HepG2 (cell line): ENCODE measurements around the gene PHKG1. TPM values are rescaled to one million over a fixed set of nuclear protein-coding genes. Genes with fewer than 3 reads are reported as not detected.

Experiments
- AGO1 ChIP-seq: fragments of 200-400 bp; formaldehyde crosslinking; IDR thresholded peaks from 2 replicates; pipeline ENCODE4 v1.6.1; 2017; ENCODE audit warnings: mild to moderate bottlenecking, low read depth, low read length, moderate library complexity; ENCODE audit not compliant: poor library complexity, severe bottlenecking
- ARID2 ChIP-seq: sonication (generic); formaldehyde crosslinking; IDR thresholded peaks from 2 replicates; pipeline ENCODE4 v1.8.1; 2022; ENCODE audit warnings: mild to moderate bottlenecking, missing genetic modification reagents, borderline replicate concordance
- CBX2 ChIP-seq, 2 experiments: fragments of 200-600 bp in 1 of 2; sonication (generic); formaldehyde crosslinking in 1 of 2; IDR thresholded peaks; 2 replicates each; pipeline versions ENCODE4 v1.7.0 to v1.8.1; 2018 to 2022; ENCODE audit warnings: low read depth in 2 of 2, low read length in 1 of 2, mild to moderate bottlenecking in 1 of 2, missing genetic modification reagents in 1 of 2
- MATR3 ChIP-seq: sonication (generic); formaldehyde crosslinking; IDR thresholded peaks from 2 replicates; pipeline ENCODE4 v1.4.0; 2020; ENCODE audit warnings: missing genetic modification reagents
- MXI1 ChIP-seq: IDR thresholded peaks from 3 replicates; pipeline ENCODE4 v1.6.1; 2012; ENCODE audit warnings: low read depth, low read length, inconsistent platforms, borderline replicate concordance
- NFKBIZ ChIP-seq: IDR thresholded peaks from 2 replicates; pipeline ENCODE4 v1.6.1; 2018; ENCODE audit warnings: missing genetic modification reagents, missing compliant biosample characterization
- NR2F1 ChIP-seq, 2 experiments: fragments of 450-650 bp in 1 of 2; formaldehyde crosslinking in 1 of 2; IDR thresholded peaks; 2 replicates each; pipeline versions ENCODE4 v1.5.0 to v1.6.1; 2016 to 2020; ENCODE audit warnings: mild to moderate bottlenecking in 1 of 2, missing compliant biosample characterization in 1 of 2, missing genetic modification reagents in 1 of 2, moderate library complexity in 1 of 2
- ZBTB3 ChIP-seq: sonication (generic); formaldehyde crosslinking; IDR thresholded peaks from 2 replicates; pipeline ENCODE4 v1.4.0; 2020; ENCODE audit warnings: low read depth, mild to moderate bottlenecking, moderate library complexity, missing genetic modification reagents, borderline replicate concordance
- ZNF432 ChIP-seq: sonication (generic); formaldehyde crosslinking; IDR thresholded peaks from 2 replicates; pipeline ENCODE4 v1.5.0; 2020; ENCODE audit warnings: missing genetic modification reagents, mild to moderate bottlenecking, borderline replicate concordance
- ZNF570 ChIP-seq: sonication (generic); formaldehyde crosslinking; IDR thresholded peaks from 2 replicates; pipeline ENCODE4 v1.4.0; 2020; ENCODE audit warnings: mild to moderate bottlenecking, missing genetic modification reagents, borderline replicate concordance
- ZNF660 ChIP-seq: sonication (generic); formaldehyde crosslinking; IDR thresholded peaks from 2 replicates; pipeline ENCODE4 v1.5.1; 2020; ENCODE audit warnings: mild to moderate bottlenecking, low read depth, missing genetic modification reagents, borderline replicate concordance
- ZNF879 ChIP-seq: sonication (generic); formaldehyde crosslinking; IDR thresholded peaks from 2 replicates; pipeline ENCODE4 v1.8.1; 2023; ENCODE audit warnings: missing genetic modification reagents
- polyA plus RNA-seq, 8 experiments: library from polyadenylated mRNA; depleted of rRNA in 3 of 8; stranded (reverse) in 7 of 8; unstranded in 1 of 8; fragments of >200 nt; fragmentation: Illumina TruSeq in 4 of 8; extraction: Trizol in 4 of 8; gene quantifications; 2 replicates each; pipeline versions ENCODE4 v1.2.1 to v1.2.3, GENCODE V29; 2011 to 2016; ENCODE audit warnings: low read depth in 4 of 8, missing spikeins in 1 of 8, mixed read lengths in 1 of 8; ENCODE audit not compliant: insufficient read depth in 1 of 8
- total RNA-seq, 5 experiments: library from RNA; depleted of rRNA; stranded (reverse); fragments of >200 nt; fragmentation: Illumina TruSeq; extraction: Trizol; gene quantifications; 2 replicates each; pipeline ENCODE4 v1.2.3, GENCODE V29; 2016; ENCODE audit warnings: low read depth in 1 of 5
- TF ChIP-seq, protein P1 (sequence below), 2 experiments: sonication (generic) in 1 of 2; formaldehyde crosslinking in 1 of 2; IDR thresholded peaks; 2 replicates each; pipeline versions ENCODE4 v1.6.1 to v1.9.0; 2014 to 2022; ENCODE audit warnings: antibody characterized with exemption in 1 of 2, borderline replicate concordance in 1 of 2, inconsistent platforms in 1 of 2, low read depth in 1 of 2, missing genetic modification reagents in 1 of 2
- TF ChIP-seq, protein P2 (sequence below): sonication (generic); formaldehyde crosslinking; IDR thresholded peaks from 2 replicates; pipeline ENCODE4 v1.4.0; 2020; ENCODE audit warnings: missing genetic modification reagents, borderline replicate concordance
- TF ChIP-seq, protein P3 (sequence below): sonication (generic); formaldehyde crosslinking; IDR thresholded peaks from 2 replicates; pipeline ENCODE4 v1.8.0; 2022; ENCODE audit warnings: missing genetic modification reagents, mild to moderate bottlenecking, borderline replicate concordance
- TF ChIP-seq, protein P4 (sequence below): sonication (generic); formaldehyde crosslinking; IDR thresholded peaks from 2 replicates; pipeline ENCODE4 v1.4.0; 2020; ENCODE audit warnings: mild to moderate bottlenecking, missing genetic modification reagents

Gene PHKG1
- total and polyA plus RNA-seq, 2 of the 13 experiments (the other 11 are each of a cell fraction or from before 2014, with no cell fraction given): 0.44 to 0.71 TPM

DNA sequence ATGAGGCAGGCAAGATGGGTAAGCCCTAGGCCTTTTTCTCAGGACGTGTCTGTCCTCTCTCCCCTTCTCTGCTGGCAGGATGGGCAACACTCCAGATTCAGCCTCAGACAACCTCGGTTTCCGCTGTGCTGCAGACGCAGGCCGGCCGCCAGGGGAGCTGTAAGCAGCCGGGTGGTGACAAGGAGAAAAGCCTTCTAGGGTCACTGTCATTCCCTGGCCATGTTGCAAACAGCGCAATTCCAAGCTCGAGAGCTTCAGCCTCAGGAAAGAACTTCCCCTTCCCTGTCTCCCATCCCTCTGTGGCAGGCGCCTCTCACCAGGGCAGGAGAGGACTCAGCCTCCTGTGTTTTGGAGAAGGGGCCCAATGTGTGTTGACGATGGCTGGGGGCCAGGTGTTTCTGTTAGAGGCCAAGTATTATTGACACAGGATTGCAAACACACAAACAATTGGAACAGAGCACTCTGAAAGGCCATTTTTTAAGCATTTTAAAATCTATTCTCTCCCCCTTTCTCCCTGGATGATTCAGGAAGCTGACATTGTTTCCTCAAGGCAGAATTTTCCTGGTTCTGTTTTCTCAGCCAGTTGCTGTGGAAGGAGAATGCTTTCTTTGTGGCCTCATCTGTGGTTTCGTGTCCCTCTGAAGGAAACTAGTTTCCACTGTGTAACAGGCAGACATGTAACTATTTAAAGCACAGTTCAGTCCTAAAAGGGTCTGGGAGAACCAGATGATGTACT is 13.1 kb downstream of the PHKG1 start (continued):
- no peak for TF ChIP-seq ZNF570
- TF ChIP-seq ARID2 (CRISPR knock-in tag): no peak
- TF ChIP-seq NFKBIZ: no peak
- TF ChIP-seq, protein P1, sequence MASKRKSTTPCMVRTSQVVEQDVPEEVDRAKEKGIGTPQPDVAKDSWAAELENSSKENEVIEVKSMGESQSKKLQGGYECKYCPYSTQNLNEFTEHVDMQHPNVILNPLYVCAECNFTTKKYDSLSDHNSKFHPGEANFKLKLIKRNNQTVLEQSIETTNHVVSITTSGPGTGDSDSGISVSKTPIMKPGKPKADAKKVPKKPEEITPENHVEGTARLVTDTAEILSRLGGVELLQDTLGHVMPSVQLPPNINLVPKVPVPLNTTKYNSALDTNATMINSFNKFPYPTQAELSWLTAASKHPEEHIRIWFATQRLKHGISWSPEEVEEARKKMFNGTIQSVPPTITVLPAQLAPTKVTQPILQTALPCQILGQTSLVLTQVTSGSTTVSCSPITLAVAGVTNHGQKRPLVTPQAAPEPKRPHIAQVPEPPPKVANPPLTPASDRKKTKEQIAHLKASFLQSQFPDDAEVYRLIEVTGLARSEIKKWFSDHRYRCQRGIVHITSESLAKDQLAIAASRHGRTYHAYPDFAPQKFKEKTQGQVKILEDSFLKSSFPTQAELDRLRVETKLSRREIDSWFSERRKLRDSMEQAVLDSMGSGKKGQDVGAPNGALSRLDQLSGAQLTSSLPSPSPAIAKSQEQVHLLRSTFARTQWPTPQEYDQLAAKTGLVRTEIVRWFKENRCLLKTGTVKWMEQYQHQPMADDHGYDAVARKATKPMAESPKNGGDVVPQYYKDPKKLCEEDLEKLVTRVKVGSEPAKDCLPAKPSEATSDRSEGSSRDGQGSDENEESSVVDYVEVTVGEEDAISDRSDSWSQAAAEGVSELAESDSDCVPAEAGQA (IDR thresholded peaks at IDR 0.05; ENCODE audit: low read depth): no peak
- TF ChIP-seq, protein P1 (CRISPR knock-in tag; IDR thresholded peaks at IDR 0.05; ENCODE audit: borderline replicate concordance): no peak
- no peak for TF ChIP-seq MXI1
- TF ChIP-seq ZNF660 (CRISPR knock-in tag): no peak
- TF ChIP-seq NR2F1 (CRISPR knock-in tag; IDR thresholded peaks at IDR 0.05): no peak
- TF ChIP-seq, protein P2, sequence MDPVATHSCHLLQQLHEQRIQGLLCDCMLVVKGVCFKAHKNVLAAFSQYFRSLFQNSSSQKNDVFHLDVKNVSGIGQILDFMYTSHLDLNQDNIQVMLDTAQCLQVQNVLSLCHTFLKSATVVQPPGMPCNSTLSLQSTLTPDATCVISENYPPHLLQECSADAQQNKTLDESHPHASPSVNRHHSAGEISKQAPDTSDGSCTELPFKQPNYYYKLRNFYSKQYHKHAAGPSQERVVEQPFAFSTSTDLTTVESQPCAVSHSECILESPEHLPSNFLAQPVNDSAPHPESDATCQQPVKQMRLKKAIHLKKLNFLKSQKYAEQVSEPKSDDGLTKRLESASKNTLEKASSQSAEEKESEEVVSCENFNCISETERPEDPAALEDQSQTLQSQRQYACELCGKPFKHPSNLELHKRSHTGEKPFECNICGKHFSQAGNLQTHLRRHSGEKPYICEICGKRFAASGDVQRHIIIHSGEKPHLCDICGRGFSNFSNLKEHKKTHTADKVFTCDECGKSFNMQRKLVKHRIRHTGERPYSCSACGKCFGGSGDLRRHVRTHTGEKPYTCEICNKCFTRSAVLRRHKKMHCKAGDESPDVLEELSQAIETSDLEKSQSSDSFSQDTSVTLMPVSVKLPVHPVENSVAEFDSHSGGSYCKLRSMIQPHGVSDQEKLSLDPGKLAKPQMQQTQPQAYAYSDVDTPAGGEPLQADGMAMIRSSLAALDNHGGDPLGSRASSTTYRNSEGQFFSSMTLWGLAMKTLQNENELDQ (CRISPR knock-in tag): no peak
- no peak for TF ChIP-seq CBX2 (IDR thresholded peaks at IDR 0.05; ENCODE audit: low read depth, low read length)
- no peak for TF ChIP-seq CBX2 (CRISPR knock-in tag; IDR thresholded peaks at IDR 0.05; ENCODE audit: low read depth)
- TF ChIP-seq, protein P3, sequence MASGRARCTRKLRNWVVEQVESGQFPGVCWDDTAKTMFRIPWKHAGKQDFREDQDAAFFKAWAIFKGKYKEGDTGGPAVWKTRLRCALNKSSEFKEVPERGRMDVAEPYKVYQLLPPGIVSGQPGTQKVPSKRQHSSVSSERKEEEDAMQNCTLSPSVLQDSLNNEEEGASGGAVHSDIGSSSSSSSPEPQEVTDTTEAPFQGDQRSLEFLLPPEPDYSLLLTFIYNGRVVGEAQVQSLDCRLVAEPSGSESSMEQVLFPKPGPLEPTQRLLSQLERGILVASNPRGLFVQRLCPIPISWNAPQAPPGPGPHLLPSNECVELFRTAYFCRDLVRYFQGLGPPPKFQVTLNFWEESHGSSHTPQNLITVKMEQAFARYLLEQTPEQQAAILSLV (CRISPR knock-in tag): no peak
- TF ChIP-seq, protein P4, sequence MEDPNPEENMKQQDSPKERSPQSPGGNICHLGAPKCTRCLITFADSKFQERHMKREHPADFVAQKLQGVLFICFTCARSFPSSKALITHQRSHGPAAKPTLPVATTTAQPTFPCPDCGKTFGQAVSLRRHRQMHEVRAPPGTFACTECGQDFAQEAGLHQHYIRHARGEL (CRISPR knock-in tag): no peak
- no peak for TF ChIP-seq MATR3 (CRISPR knock-in tag)
- 0 out of 2 replicates have a peak, but pooled peaks have one; percentile 33 for TF ChIP-seq ZBTB3 (CRISPR knock-in tag)
- no peak for TF ChIP-seq ZNF432 (CRISPR knock-in tag)
- no peak for TF ChIP-seq AGO1
- TF ChIP-seq ZNF879: no peak
